Gastroesophageal sphincter (tissue), 3 donors: ENCODE results near the gene MAIP1.

Experiments
- EP300 ChIP-seq: sonication (generic); formaldehyde crosslinking; IDR thresholded peaks from one replicate; pipeline ENCODE4 v1.6.1; 2017; ENCODE audit warnings: antibody characterized with exemption, mild to moderate bottlenecking
- POLR2A ChIP-seq, 2 donors: fragments of 450-650 bp; IDR thresholded peaks; one replicate each; pipeline ENCODE4 v1.6.1; 2017; ENCODE audit warnings: antibody characterized with exemption in 2 of 2, mild to moderate bottlenecking in 2 of 2, moderate library complexity in 1 of 2
- POLR2AphosphoS5 ChIP-seq: sonication (generic); formaldehyde crosslinking; IDR thresholded peaks from one replicate; pipeline ENCODE4 v1.6.1; 2017; ENCODE audit warnings: antibody characterized with exemption
- TF ChIP-seq, protein P1 (sequence below), 4 experiments: fragments of 200-600 bp in 2 of 4; fragments of 450-650 bp in 2 of 4; sonication (generic) in 1 of 4; IDR thresholded peaks; one replicate each; pipeline ENCODE4 v1.5.1; 2017 to 2019; ENCODE audit warnings: antibody characterized with exemption in 4 of 4, mild to moderate bottlenecking in 2 of 4, moderate library complexity in 2 of 4

DNA sequence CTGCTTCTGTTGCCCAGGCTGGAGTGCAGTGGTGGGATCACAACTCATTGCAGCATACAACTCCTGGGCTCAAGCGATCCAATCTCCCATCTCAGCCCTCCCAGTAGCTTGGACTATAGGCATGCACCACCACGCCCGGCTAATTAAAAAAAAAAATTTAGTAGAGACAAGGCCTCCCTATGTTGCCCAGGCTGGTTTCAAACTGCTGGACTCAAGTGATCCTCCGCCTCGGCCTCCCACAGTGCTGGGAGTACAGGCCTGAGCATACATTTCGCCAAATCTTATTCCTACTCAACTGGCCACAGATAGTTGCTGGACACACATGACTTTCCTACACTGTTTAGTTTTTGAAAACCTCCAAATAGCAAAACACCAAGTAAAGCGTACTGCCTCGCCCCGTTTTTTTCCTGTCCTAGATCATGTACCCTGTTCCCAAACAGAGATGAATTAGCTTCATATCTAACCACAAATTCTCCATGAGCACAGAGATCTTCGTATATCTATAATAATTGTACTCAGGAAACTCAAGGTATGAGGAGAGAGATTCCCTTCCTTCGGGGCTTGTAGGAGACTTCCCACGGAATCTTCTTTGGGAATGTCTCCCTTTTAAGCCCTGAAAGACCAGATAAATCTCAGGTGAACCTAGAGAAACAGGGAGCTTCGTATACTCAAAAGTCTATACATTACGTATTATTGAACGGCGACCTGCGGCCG is 44.9 kb upstream of the MAIP1 start:
- no peak for TF ChIP-seq POLR2A (IDR thresholded peaks at IDR 0.05)
- no peak for TF ChIP-seq POLR2AphosphoS5
- TF ChIP-seq, protein P1, sequence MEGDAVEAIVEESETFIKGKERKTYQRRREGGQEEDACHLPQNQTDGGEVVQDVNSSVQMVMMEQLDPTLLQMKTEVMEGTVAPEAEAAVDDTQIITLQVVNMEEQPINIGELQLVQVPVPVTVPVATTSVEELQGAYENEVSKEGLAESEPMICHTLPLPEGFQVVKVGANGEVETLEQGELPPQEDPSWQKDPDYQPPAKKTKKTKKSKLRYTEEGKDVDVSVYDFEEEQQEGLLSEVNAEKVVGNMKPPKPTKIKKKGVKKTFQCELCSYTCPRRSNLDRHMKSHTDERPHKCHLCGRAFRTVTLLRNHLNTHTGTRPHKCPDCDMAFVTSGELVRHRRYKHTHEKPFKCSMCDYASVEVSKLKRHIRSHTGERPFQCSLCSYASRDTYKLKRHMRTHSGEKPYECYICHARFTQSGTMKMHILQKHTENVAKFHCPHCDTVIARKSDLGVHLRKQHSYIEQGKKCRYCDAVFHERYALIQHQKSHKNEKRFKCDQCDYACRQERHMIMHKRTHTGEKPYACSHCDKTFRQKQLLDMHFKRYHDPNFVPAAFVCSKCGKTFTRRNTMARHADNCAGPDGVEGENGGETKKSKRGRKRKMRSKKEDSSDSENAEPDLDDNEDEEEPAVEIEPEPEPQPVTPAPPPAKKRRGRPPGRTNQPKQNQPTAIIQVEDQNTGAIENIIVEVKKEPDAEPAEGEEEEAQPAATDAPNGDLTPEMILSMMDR (IDR thresholded peaks at IDR 0.05) = no peak
- TF ChIP-seq EP300 = no peak
